HEK293 (cell line): ENCODE measurements around the gene NRG2.

Source experiments
- CTCF ChIA-PET: fragments of 350-600 bp; formaldehyde crosslinking; extraction: SDS; loops from one replicate; lab custom pipeline; 2021; ENCODE audit warnings: antibody characterized with exemption; lab: Yijun Ruan, JAX
- POLR2A ChIA-PET: fragments of 300-600 bp; formaldehyde crosslinking; extraction: SDS; loops from one replicate; lab custom pipeline; 2020; ENCODE audit warnings: antibody characterized with exemption, inconsistent platforms; lab: Yijun Ruan, JAX
- H3K27ac ChIP-seq: fragments of 200-500 bp; sonication (Bioruptor generic); 2 replicates; pipeline ENCODE4 v1.5.1; 2014; ENCODE audit warnings: low read depth, low read length, control low read depth, inconsistent platforms; ENCODE audit errors: extremely low read depth
- H3K36me3 ChIP-seq, 2 experiments: fragments of 200-500 bp in 1 of 2; sonication (Bioruptor generic) in 1 of 2; 1 replicate in 1 of 2; 2 replicates in 1 of 2; pipeline ENCODE4 v1.5.1; 2014 to 2017; ENCODE audit warnings: inconsistent platforms in 2 of 2, low read length in 2 of 2; ENCODE audit not compliant: control insufficient read depth in 2 of 2, insufficient read depth in 1 of 2
- H3K4me1 ChIP-seq: fragments of 200-500 bp; sonication (Bioruptor generic); 2 replicates; pipeline ENCODE4 v1.5.1; 2014; ENCODE audit warnings: mild to moderate bottlenecking, low read length, inconsistent platforms; ENCODE audit not compliant: control insufficient read depth, insufficient read depth
- H3K4me3 ChIP-seq: 2 replicates; pipeline ENCODE4 v1.5.1; 2011; ENCODE audit warnings: low read depth, mild to moderate bottlenecking, control low read depth, low read length, moderate library complexity
- H3K9me3 ChIP-seq: fragments of 200-500 bp; sonication (Bioruptor generic); 2 replicates; pipeline ENCODE4 v1.5.1; 2014; ENCODE audit warnings: low read depth, low read length, inconsistent platforms; ENCODE audit not compliant: control insufficient read depth, insufficient read depth
- EGR2 ChIP-seq: fragments of 450-650 bp; formaldehyde crosslinking; IDR thresholded peaks from 2 replicates; pipeline ENCODE4 v1.5.1; 2016; ENCODE audit warnings: low read depth, missing biosample characterization, missing genetic modification characterization
- GLI2 ChIP-seq: fragments of 450-650 bp; formaldehyde crosslinking; IDR thresholded peaks from 2 replicates; pipeline ENCODE4; 2017; ENCODE audit warnings: missing biosample characterization, missing genetic modification characterization, low read depth, borderline replicate concordance
- GLIS2 ChIP-seq: fragments of 450-650 bp; formaldehyde crosslinking; IDR thresholded peaks from 2 replicates; pipeline ENCODE4 v1.5.1; 2016; ENCODE audit warnings: missing biosample characterization, missing genetic modification characterization
- HOXD13 ChIP-seq: sonication (generic); formaldehyde crosslinking; IDR thresholded peaks from 2 replicates; pipeline ENCODE4 v1.8.0; 2022; ENCODE audit warnings: missing genetic modification reagents, borderline replicate concordance
- MEIS1 ChIP-seq: sonication (generic); formaldehyde crosslinking; IDR thresholded peaks from 2 replicates; pipeline ENCODE4 v1.8.1; 2022; ENCODE audit warnings: missing genetic modification reagents, mild to moderate bottlenecking, borderline replicate concordance
- SCRT2 ChIP-seq: fragments of 450-650 bp; formaldehyde crosslinking; IDR thresholded peaks from 2 replicates; pipeline ENCODE4 v1.5.1; 2016; ENCODE audit warnings: missing biosample characterization, missing genetic modification characterization
- SP2 ChIP-seq: fragments of 450-650 bp; formaldehyde crosslinking; IDR thresholded peaks from 2 replicates; pipeline ENCODE4 v1.5.1; 2016; ENCODE audit warnings: missing biosample characterization, missing genetic modification characterization
- YY1 ChIP-seq: fragments of 450-650 bp; formaldehyde crosslinking; IDR thresholded peaks from 2 replicates; pipeline ENCODE4 v1.5.1; 2018; ENCODE audit warnings: missing biosample characterization, missing genetic modification characterization
- ZBTB48 ChIP-seq: fragments of 450-650 bp; formaldehyde crosslinking; IDR thresholded peaks from 2 replicates; pipeline ENCODE4 v1.5.1; 2016; ENCODE audit warnings: missing biosample characterization, missing genetic modification characterization
- ZFHX2 ChIP-seq: fragments of 450-650 bp; formaldehyde crosslinking; conservative IDR thresholded peaks from 2 replicates; pipeline ENCODE4 v1.5.1; 2016; ENCODE audit warnings: missing biosample characterization, missing genetic modification characterization
- ZIC2 ChIP-seq: fragments of 450-650 bp; formaldehyde crosslinking; IDR thresholded peaks from 2 replicates; pipeline ENCODE4 v1.5.1; 2016; ENCODE audit warnings: missing biosample characterization, missing genetic modification characterization
- ZNF10 ChIP-seq: fragments of 450-650 bp; formaldehyde crosslinking; IDR thresholded peaks from 2 replicates; pipeline ENCODE4 v1.5.1; 2017; ENCODE audit warnings: missing biosample characterization, missing genetic modification characterization
- ZNF146 ChIP-seq: fragments of 450-650 bp; formaldehyde crosslinking; IDR thresholded peaks from 2 replicates; pipeline ENCODE4 v1.5.1; 2016; ENCODE audit warnings: missing biosample characterization, missing genetic modification characterization
- ZNF335 ChIP-seq: fragments of 450-650 bp; formaldehyde crosslinking; conservative IDR thresholded peaks from 2 replicates; pipeline ENCODE4 v1.5.1; 2016; ENCODE audit warnings: missing biosample characterization, missing genetic modification characterization
- ZNF354C ChIP-seq: fragments of 450-650 bp; formaldehyde crosslinking; IDR thresholded peaks from 2 replicates; pipeline ENCODE4 v1.5.1; 2016; ENCODE audit warnings: missing biosample characterization, missing genetic modification characterization, low read depth, borderline replicate concordance
- ZNF366 ChIP-seq: fragments of 450-650 bp; formaldehyde crosslinking; conservative IDR thresholded peaks from 2 replicates; pipeline ENCODE4 v1.5.1; 2016; ENCODE audit warnings: missing biosample characterization, missing genetic modification characterization
- ZNF433 ChIP-seq: fragments of 450-650 bp; formaldehyde crosslinking; IDR thresholded peaks from 2 replicates; pipeline ENCODE4 v1.5.1; 2016; ENCODE audit warnings: missing biosample characterization, missing genetic modification characterization, low read depth
- ZNF660 ChIP-seq: fragments of 450-650 bp; IDR thresholded peaks from 2 replicates; pipeline ENCODE4 v1.5.1; 2018; ENCODE audit warnings: missing biosample characterization, mild to moderate bottlenecking, missing genetic modification characterization
- ZNF707 ChIP-seq: fragments of 450-650 bp; formaldehyde crosslinking; IDR thresholded peaks from 2 replicates; pipeline ENCODE4 v1.5.1; 2016; ENCODE audit warnings: missing biosample characterization, missing genetic modification characterization
- ZNF785 ChIP-seq: fragments of 450-650 bp; formaldehyde crosslinking; IDR thresholded peaks from 2 replicates; pipeline ENCODE4 v1.5.1; 2016; ENCODE audit warnings: missing biosample characterization, missing genetic modification characterization
- ZSCAN16 ChIP-seq: fragments of 450-650 bp; formaldehyde crosslinking; IDR thresholded peaks from 2 replicates; pipeline ENCODE4 v1.5.1; 2016; ENCODE audit warnings: missing biosample characterization, missing genetic modification characterization
- TF ChIP-seq, protein P1 (sequence below): fragments of 450-650 bp; formaldehyde crosslinking; IDR thresholded peaks from 2 replicates; pipeline ENCODE4 v1.5.1; 2016; ENCODE audit warnings: missing biosample characterization, missing genetic modification characterization
- TF ChIP-seq, protein P2 (sequence below): fragments of 450-650 bp; formaldehyde crosslinking; IDR thresholded peaks from 2 replicates; pipeline ENCODE4 v1.5.1; 2017; ENCODE audit warnings: missing biosample characterization, missing genetic modification characterization
- TF ChIP-seq, protein P3 (sequence below): fragments of 450-650 bp; formaldehyde crosslinking; IDR thresholded peaks from 2 replicates; pipeline ENCODE4 v1.5.1; 2017; ENCODE audit warnings: missing biosample characterization, missing genetic modification characterization

NRG2 gene

DNA sequence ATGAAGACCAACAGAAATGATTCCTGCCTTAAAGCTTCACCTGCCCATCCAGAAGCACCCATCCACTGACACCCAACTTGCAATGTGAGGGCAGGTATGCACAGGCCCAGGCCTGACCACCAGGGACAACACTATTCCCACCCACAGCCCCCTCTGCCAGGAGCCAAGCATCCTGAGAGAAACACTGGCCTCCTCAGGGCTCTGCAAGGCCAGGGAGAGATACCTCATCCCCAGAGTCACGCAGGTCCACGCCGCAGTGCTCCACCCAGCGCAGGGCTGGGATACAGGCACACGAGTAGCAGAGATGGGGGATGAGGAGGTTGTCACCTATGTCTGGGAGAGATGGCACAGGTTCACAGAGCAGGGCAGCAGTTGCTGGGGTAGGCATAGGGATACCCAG is 148.1 kb downstream of the NRG2 start:
- H3K36me3 ChIP-seq = no peaks in the 10 kb centered on the region
- POLR2A ChIA-PET = no interaction called here
- no peak overlapping the region for H3K4me3 ChIP-seq
- no peak for TF ChIP-seq YY1
- no peak for TF ChIP-seq GLIS2 (tag by site-specific recombination)
- no peak for TF ChIP-seq HOXD13 (CRISPR knock-in tag)
- no peak for TF ChIP-seq GLI2 (tag by site-specific recombination)
- TF ChIP-seq SCRT2 (tag by site-specific recombination) = no peak
- TF ChIP-seq, protein P1, sequence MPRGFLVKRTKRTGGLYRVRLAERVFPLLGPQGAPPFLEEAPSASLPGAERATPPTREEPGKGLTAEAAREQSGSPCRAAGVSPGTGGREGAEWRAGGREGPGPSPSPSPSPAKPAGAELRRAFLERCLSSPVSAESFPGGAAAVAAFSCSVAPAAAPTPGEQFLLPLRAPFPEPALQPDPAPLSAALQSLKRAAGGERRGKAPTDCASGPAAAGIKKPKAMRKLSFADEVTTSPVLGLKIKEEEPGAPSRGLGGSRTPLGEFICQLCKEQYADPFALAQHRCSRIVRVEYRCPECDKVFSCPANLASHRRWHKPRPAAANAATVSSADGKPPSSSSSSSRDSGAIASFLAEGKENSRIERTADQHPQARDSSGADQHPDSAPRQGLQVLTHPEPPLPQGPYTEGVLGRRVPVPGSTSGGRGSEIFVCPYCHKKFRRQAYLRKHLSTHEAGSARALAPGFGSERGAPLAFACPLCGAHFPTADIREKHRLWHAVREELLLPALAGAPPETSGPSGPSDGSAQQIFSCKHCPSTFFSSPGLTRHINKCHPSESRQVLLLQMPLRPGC = no peak
- TF ChIP-seq ZBTB48 (tag by site-specific recombination) = no peak
- TF ChIP-seq ZNF707 (tag by site-specific recombination) = no peak
- TF ChIP-seq ZNF354C (tag by site-specific recombination) = no peak
- TF ChIP-seq ZNF660 (tag by site-specific recombination) = no peak
- TF ChIP-seq ZNF785 (tag by site-specific recombination) = no peak
- no peak for TF ChIP-seq ZNF366
- TF ChIP-seq, protein P2, sequence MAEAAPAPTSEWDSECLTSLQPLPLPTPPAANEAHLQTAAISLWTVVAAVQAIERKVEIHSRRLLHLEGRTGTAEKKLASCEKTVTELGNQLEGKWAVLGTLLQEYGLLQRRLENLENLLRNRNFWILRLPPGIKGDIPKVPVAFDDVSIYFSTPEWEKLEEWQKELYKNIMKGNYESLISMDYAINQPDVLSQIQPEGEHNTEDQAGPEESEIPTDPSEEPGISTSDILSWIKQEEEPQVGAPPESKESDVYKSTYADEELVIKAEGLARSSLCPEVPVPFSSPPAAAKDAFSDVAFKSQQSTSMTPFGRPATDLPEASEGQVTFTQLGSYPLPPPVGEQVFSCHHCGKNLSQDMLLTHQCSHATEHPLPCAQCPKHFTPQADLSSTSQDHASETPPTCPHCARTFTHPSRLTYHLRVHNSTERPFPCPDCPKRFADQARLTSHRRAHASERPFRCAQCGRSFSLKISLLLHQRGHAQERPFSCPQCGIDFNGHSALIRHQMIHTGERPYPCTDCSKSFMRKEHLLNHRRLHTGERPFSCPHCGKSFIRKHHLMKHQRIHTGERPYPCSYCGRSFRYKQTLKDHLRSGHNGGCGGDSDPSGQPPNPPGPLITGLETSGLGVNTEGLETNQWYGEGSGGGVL (tag by site-specific recombination) = no peak
- TF ChIP-seq ZNF335 = no peak
- no peak for TF ChIP-seq MEIS1
- no peak for TF ChIP-seq ZNF433 (tag by site-specific recombination)
- CTCF ChIA-PET = no interaction called here
- no peaks in the 10 kb centered on the region for H3K4me1 ChIP-seq
- H3K27ac ChIP-seq = no peak overlapping the region
- H3K9me3 ChIP-seq = no peaks in the 10 kb centered on the region

DNA sequence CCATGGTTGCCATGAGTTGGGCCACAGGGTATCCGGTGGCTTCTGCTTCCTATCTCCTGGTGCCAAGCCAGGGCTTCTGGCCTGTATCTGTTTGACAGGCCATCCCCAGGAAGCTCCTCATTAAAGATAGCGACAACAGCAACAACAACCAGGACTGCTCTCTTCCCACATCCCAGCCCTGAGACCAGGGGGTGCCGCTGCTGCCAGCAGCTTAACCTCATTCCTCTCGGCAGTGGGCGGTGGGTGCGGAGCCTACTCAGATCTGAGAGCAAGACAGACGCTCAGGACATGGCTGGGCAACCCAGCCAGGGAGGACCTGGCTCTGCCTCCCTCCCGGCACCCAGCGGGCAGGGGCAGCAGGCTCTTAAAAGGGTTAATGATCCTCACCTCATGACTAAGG is 149.2 kb downstream of the NRG2 start:
- POLR2A ChIA-PET = no interaction called here
- TF ChIP-seq EGR2 (no peak), MEIS1 (no peak), ZIC2 (tag by site-specific recombination) (peak; percentile 82), ZNF10 (tag by site-specific recombination) (no peak), ZSCAN16 (no peak), HOXD13 (CRISPR knock-in tag) (no peak), SP2 (tag by site-specific recombination) (no peak), ZFHX2 (tag by site-specific recombination) (peak; percentile 56)
- Histone ChIP-seq H3K27ac (no peak overlapping the region), H3K36me3 (no peaks in the 10 kb centered on the region), H3K9me3 (no peaks in the 10 kb centered on the region), H3K4me3 (no peak overlapping the region), H3K4me1 (no peaks in the 10 kb centered on the region)
- CTCF ChIA-PET = interaction anchor here (1.3 kb wide), 1 partner anchor 22 kb away, joined by 4 read pairs; no protein-coding TSS in a partner anchor

DNA sequence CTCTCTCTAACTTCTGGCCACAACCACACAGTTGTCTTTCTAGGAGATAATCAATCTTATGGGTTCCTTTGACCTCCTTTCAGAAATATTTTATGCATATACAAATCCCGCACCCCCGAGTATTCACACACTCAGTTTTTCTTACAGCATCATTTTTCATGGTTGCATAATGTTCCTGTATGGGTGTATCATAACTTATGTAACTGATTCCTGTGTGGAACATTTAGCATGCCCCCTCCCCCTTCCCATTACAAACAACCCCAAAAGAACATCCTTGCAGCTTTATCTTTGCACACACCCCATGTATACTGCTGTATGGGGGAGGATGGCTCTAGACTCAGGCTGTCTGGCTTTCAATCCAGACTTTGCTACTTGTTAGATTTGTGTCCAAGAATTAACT is 153.7 kb downstream of the NRG2 start:
- no peaks in the 10 kb centered on the region for H3K9me3 ChIP-seq
- no peaks in the 10 kb centered on the region; a peak in 1 of 3 replicates for H3K36me3 ChIP-seq
- no peak overlapping the region for H3K27ac ChIP-seq
- POLR2A ChIA-PET = no interaction called here
- no peak overlapping the region for H3K4me3 ChIP-seq
- CTCF ChIA-PET = interaction anchor here (0.5 to 2.5 kb wide), 2 partner anchors 32 to 80 kb away, joined by 3 to 12 read pairs; no protein-coding TSS in a partner anchor
- no peaks in the 10 kb centered on the region for H3K4me1 ChIP-seq
- TF ChIP-seq, protein P3, sequence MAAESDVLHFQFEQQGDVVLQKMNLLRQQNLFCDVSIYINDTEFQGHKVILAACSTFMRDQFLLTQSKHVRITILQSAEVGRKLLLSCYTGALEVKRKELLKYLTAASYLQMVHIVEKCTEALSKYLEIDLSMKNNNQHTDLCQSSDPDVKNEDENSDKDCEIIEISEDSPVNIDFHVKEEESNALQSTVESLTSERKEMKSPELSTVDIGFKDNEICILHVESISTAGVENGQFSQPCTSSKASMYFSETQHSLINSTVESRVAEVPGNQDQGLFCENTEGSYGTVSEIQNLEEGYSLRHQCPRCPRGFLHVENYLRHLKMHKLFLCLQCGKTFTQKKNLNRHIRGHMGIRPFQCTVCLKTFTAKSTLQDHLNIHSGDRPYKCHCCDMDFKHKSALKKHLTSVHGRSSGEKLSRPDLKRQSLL (tag by site-specific recombination) = no peak
- peak; percentile 94 for TF ChIP-seq ZNF146
